ENCODE data around the gene DHTKD1. TPM values are rescaled to one million over a fixed set of nuclear protein-coding genes. Genes with fewer than 3 reads are reported as not detected.
"Not testable (repeated sequence)": the region's sequence is repeated elsewhere in the genome, so short reads cannot be mapped to it uniquely, and the experiment has no call there.

The DHTKD1 gene
- total RNA-seq, 1 experiment from 2014 or later, result 61.4 TPM

GRCh38 chr10:12067336-12067735 lies 1.4 kb upstream of the DHTKD1 start:
- DNase-seq, result no peak
- no peak overlapping the region for H3K4me3 Mint-ChIP-seq (ENCODE audit: unreplicated experiment)
- TF ChIP-seq, protein P1, sequence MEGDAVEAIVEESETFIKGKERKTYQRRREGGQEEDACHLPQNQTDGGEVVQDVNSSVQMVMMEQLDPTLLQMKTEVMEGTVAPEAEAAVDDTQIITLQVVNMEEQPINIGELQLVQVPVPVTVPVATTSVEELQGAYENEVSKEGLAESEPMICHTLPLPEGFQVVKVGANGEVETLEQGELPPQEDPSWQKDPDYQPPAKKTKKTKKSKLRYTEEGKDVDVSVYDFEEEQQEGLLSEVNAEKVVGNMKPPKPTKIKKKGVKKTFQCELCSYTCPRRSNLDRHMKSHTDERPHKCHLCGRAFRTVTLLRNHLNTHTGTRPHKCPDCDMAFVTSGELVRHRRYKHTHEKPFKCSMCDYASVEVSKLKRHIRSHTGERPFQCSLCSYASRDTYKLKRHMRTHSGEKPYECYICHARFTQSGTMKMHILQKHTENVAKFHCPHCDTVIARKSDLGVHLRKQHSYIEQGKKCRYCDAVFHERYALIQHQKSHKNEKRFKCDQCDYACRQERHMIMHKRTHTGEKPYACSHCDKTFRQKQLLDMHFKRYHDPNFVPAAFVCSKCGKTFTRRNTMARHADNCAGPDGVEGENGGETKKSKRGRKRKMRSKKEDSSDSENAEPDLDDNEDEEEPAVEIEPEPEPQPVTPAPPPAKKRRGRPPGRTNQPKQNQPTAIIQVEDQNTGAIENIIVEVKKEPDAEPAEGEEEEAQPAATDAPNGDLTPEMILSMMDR (IDR thresholded peaks at IDR 0.05; ENCODE audit: insufficient read depth in 1 of 2, low read depth in 1 of 2, low read length in 1 of 2, severe bottlenecking in 1 of 2, unreplicated experiment in 1 of 2), result no peak
- Histone ChIP-seq H3K27me3 (replicated peaks; ENCODE audit: control insufficient read depth, insufficient read depth, low read length) (no peaks in the 10 kb centered on the region), H3K36me3 (ENCODE audit: control insufficient read depth, insufficient read depth, low read length) (no peaks in the 10 kb centered on the region), H3K4me1 (peaks cover 16% of the 10 kb centered on the region; the same call in 1 of the 2 replicates), H3K4me3 (ENCODE audit: low read depth, low read length) (no peak overlapping the region), H3K9me3 (no peaks in the 10 kb centered on the region)
- ChIA-PET POLR2A (no interaction called here), CTCF (interaction anchor here (0.9 kb wide), 1 partner anchor 24 kb away, joined by 3 read pairs; no protein-coding TSS in a partner anchor)
- peaks cover 11% of the 10 kb centered on the region for H3K4me1 Mint-ChIP-seq (ENCODE audit: low read depth, unreplicated experiment)
- intact Hi-C loops (cut with micrococcal nuclease; ENCODE audit: unreplicated experiment), result no loop called here
- H3K27me3 Mint-ChIP-seq (ENCODE audit: insufficient read depth, unreplicated experiment), result no peaks in the 10 kb centered on the region
- no TSS peak for BruUV-seq (replicated peaks)
- H3K27ac Mint-ChIP-seq (ENCODE audit: unreplicated experiment), result no peak overlapping the region
- no peaks in the 10 kb centered on the region for H3K9me3 Mint-ChIP-seq (ENCODE audit: unreplicated experiment)
- H3K36me3 Mint-ChIP-seq (ENCODE audit: insufficient read depth, unreplicated experiment), result peaks cover 8% of the 10 kb centered on the region

DNA sequence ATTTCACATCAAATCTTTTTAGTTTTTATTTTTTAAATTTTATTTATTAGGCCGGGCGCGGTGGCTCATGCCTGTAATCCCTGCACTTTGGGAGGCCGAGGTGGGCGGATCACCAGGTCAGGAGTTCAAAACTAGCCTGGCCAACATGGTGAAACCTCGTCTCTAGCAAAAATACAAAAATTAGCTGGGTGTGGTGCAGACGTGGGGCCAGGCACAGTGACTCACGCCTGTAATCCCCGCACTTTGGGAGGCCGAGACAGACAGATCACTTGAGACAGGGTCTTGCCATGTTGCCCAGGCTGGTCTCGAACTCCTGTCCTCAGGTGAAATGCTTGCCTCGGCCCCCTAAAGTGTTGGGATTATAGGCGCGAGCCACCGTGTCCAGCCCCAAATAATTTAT lies 2.7 kb downstream of the DHTKD1 start:
- intact Hi-C loops (cut with micrococcal nuclease; ENCODE audit: unreplicated experiment); POLR2A ChIA-PET; BruUV-seq (replicated peaks); H3K9me3 ChIP-seq; H3K27ac Mint-ChIP-seq (ENCODE audit: unreplicated experiment); H3K4me3 ChIP-seq (ENCODE audit: low read depth, low read length); H3K36me3 Mint-ChIP-seq (ENCODE audit: insufficient read depth, unreplicated experiment); DNase-seq; H3K27me3 ChIP-seq (replicated peaks; ENCODE audit: control insufficient read depth, insufficient read depth, low read length); H3K9me3 Mint-ChIP-seq (ENCODE audit: unreplicated experiment); H3K36me3 ChIP-seq (ENCODE audit: control insufficient read depth, insufficient read depth, low read length); CTCF ChIA-PET; H3K4me1 ChIP-seq; H3K4me3 Mint-ChIP-seq (ENCODE audit: unreplicated experiment); H3K27me3 Mint-ChIP-seq (ENCODE audit: insufficient read depth, unreplicated experiment): not testable (repeated sequence)
- peaks cover 11% of the 10 kb centered on the region for H3K4me1 Mint-ChIP-seq (ENCODE audit: low read depth, unreplicated experiment)

DNA sequence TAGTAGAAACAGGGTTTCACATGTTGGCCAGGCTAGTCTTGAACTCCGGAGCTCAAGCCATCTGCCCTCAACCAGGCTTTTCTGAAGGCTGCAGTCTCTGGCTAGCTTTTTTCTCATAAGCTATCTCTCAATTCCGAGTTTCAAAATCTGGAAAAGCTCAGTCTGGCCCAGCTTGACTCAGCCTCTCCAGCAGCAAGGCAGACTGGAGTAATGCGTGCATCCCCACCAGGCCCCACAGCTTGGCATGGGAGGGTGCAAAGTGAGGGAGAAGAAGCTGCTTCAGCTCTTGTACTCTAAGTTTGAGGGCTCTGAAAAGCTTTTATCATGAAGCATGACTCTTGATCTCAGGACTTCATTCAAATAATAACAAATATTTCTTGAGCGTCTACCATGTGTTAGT lies 4.8 kb downstream of the DHTKD1 start:
- ChIA-PET POLR2A (no interaction called here), CTCF (interaction anchor here (0.7 to 1.0 kb wide), 2 partner anchors 23 to 74 kb away, joined by 3 read pairs; no protein-coding TSS in a partner anchor)
- Mint-ChIP-seq H3K36me3 (ENCODE audit: insufficient read depth, unreplicated experiment) (peaks cover 11% of the 10 kb centered on the region), H3K9me3 (ENCODE audit: unreplicated experiment) (no peaks in the 10 kb centered on the region), H3K4me3 (ENCODE audit: unreplicated experiment) (no peak overlapping the region), H3K4me1 (ENCODE audit: low read depth, unreplicated experiment) (peaks cover 11% of the 10 kb centered on the region), H3K27ac (ENCODE audit: unreplicated experiment) (no peak overlapping the region), H3K27me3 (ENCODE audit: insufficient read depth, unreplicated experiment) (no peaks in the 10 kb centered on the region)
- Histone ChIP-seq H3K4me1 (peaks cover 6% of the 10 kb centered on the region; the same call in 1 of the 2 replicates), H3K36me3 (ENCODE audit: control insufficient read depth, insufficient read depth, low read length) (no peaks in the 10 kb centered on the region; the same call in 1 of the 2 replicates), H3K9me3 (no peaks in the 10 kb centered on the region), H3K4me3 (ENCODE audit: low read depth, low read length) (no peak overlapping the region), H3K27me3 (replicated peaks; ENCODE audit: control insufficient read depth, insufficient read depth, low read length) (no peaks in the 10 kb centered on the region)
- no peak for DNase-seq
- no TSS peak for BruUV-seq (replicated peaks)
- intact Hi-C loops (cut with micrococcal nuclease; ENCODE audit: unreplicated experiment), result no loop called here
- TF ChIP-seq, protein P1 (IDR thresholded peaks at IDR 0.05; ENCODE audit: insufficient read depth in 1 of 2, low read depth in 1 of 2, low read length in 1 of 2, severe bottlenecking in 1 of 2, unreplicated experiment in 1 of 2), result no peak

All from Caco-2 (cell line).